ENCODE measurements around the gene NUAK1. TPM values are rescaled to one million over a fixed set of nuclear protein-coding genes. Genes with fewer than 3 reads are reported as not detected.
A peak's percentile ranks its signal among the peaks of the same experiment; 100 is the strongest.

NUAK1 gene
- total RNA-seq, 4 donors from 2014 or later: 18.9 to 34.5 (median 29.1) TPM

DNA sequence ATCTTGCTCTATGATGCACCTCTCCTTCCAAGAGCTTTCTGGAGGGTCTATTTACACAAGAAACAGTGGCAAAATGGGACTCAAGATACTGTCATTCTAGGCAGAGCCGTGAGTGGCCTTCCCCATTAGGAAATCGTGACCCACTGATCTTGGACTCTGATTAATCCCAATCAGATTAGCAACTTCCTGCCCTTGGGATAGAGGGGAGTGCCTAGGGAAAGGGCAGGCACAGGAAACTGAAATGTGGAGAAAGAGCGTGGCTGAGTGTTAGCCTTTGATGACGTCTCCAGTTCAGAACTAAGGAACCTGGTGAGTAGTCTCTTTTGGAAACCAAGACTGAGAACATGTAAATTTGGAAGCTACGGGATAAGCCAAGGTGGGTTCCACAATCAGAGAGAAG, 76.1 kb downstream of the NUAK1 start:
- ATAC-seq: no peak
- Histone ChIP-seq H3K9me3 (no peaks in the 10 kb centered on the region), H3K4me1 (peaks cover 6 to 17% of the 10 kb centered on the region in 2 donors), H3K4me3 (no peak overlapping the region), H3K36me3 (peaks cover 0 to 15% of the 10 kb centered on the region in 2 donors), H3K27ac (peak overlapping the region in 2 of 4 donors; percentile 18), H3K27me3 (no peaks in the 10 kb centered on the region)
- in situ Hi-C loops (cut with MboI; ENCODE audit: low sequenced_read_pairs in 4 of 4) (no loop called here), intact Hi-C loops (cut with DNase I; ENCODE audit: low total_unique reads) (no loop called here)
- DNase-seq: no peak
- TF ChIP-seq, protein P1, sequence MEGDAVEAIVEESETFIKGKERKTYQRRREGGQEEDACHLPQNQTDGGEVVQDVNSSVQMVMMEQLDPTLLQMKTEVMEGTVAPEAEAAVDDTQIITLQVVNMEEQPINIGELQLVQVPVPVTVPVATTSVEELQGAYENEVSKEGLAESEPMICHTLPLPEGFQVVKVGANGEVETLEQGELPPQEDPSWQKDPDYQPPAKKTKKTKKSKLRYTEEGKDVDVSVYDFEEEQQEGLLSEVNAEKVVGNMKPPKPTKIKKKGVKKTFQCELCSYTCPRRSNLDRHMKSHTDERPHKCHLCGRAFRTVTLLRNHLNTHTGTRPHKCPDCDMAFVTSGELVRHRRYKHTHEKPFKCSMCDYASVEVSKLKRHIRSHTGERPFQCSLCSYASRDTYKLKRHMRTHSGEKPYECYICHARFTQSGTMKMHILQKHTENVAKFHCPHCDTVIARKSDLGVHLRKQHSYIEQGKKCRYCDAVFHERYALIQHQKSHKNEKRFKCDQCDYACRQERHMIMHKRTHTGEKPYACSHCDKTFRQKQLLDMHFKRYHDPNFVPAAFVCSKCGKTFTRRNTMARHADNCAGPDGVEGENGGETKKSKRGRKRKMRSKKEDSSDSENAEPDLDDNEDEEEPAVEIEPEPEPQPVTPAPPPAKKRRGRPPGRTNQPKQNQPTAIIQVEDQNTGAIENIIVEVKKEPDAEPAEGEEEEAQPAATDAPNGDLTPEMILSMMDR (IDR thresholded peaks at IDR 0.05 in 4 of 5, conservative IDR thresholded peaks at IDR 0.05 in 1 of 5): no peak
- no peak for TF ChIP-seq POLR2A (IDR thresholded peaks at IDR 0.05)

DNA sequence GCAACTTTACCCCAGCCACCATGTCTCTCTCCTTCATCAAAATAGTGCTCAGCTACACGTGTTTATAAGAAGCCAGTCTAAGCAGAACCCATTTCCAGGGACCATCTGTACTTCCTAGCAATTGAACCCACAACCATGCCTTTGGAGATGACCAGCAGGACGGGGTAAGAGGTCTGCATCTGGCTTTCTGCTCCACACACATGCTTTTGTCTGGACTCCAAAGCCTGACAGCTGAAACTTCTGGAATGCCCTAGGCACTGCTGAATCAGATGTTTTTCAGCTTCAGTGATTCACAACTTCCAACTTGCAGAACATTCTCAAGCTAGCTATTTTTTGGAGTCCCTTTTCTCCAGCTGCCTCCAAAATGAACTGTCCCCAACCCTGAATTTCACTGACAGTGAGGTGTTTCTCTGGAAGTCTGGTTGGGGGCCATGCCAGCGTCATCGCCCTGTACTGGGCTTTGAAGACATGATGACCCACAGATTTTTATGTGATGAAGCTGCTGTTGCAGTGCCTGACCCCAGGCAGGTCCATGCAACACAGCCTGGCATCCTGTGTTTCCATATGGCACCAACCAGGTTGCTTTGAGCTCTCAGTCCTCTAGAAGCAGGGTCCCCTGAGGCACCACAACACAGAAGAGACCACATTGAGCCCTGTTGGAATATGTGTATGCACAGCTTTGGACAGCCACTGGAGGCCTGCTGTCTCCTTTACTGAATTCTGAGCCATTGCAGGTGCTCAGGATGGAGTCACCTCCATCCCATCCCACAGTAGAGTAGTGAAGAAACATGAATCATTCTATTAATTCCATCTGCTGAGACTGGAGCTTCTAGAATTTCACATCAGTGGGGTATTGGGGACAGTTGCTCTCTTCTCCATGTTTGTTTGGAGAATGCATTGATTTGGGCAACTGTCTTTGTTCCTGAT, 80.2 kb downstream of the NUAK1 start:
- peak in 1 of 2 donors; percentile 57 for ATAC-seq
- no peaks in the 10 kb centered on the region for H3K36me3 ChIP-seq
- intact Hi-C loops (cut with DNase I; ENCODE audit: low total_unique reads) (no loop called here), in situ Hi-C loops (cut with MboI; ENCODE audit: low sequenced_read_pairs in 4 of 4) (no loop called here)
- H3K9me3 ChIP-seq: no peaks in the 10 kb centered on the region
- H3K4me1 ChIP-seq: peaks cover 6% of the 10 kb centered on the region in 2 donors
- DNase-seq: no peak
- H3K4me3 ChIP-seq: no peak overlapping the region
- H3K27ac ChIP-seq: no peak overlapping the region
- H3K27me3 ChIP-seq: no peaks in the 10 kb centered on the region
- TF ChIP-seq POLR2A (IDR thresholded peaks at IDR 0.05): no peak
- TF ChIP-seq, protein P1 (IDR thresholded peaks at IDR 0.05 in 4 of 5, conservative IDR thresholded peaks at IDR 0.05 in 1 of 5): no peak

DNA sequence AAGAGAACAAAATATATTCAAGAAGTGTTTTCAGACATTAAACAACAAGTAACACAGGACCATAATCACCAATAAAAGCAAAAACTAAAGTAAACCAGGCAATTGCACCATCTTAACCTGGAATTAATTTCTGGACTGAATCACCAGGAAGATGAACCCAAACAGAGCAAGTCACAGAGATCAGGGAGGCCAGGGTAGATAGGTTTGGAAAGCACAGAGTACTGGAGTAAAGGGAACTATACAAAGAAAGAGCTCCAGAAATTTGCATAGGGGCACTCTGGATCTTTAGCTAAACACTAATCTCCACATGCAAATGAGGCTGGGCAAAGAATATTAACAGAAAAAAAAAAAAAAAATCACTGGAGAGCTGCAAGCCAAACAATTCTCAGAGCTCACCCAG, 84.7 kb downstream of the NUAK1 start:
- no peaks in the 10 kb centered on the region for H3K9me3 ChIP-seq
- H3K36me3 ChIP-seq: no peaks in the 10 kb centered on the region
- no peak overlapping the region for H3K4me3 ChIP-seq
- TF ChIP-seq POLR2A (IDR thresholded peaks at IDR 0.05): no peak
- TF ChIP-seq, protein P1 (IDR thresholded peaks at IDR 0.05 in 4 of 5, conservative IDR thresholded peaks at IDR 0.05 in 1 of 5): no peak
- H3K27ac ChIP-seq: no peak overlapping the region
- H3K4me1 ChIP-seq: no peaks in the 10 kb centered on the region
- in situ Hi-C loops (cut with MboI; ENCODE audit: low sequenced_read_pairs in 4 of 4) (no loop called here), intact Hi-C loops (cut with DNase I; ENCODE audit: low total_unique reads) (no loop called here)
- ATAC-seq (no peak), DNase-seq (no peak)
- no peaks in the 10 kb centered on the region for H3K27me3 ChIP-seq

DNA sequence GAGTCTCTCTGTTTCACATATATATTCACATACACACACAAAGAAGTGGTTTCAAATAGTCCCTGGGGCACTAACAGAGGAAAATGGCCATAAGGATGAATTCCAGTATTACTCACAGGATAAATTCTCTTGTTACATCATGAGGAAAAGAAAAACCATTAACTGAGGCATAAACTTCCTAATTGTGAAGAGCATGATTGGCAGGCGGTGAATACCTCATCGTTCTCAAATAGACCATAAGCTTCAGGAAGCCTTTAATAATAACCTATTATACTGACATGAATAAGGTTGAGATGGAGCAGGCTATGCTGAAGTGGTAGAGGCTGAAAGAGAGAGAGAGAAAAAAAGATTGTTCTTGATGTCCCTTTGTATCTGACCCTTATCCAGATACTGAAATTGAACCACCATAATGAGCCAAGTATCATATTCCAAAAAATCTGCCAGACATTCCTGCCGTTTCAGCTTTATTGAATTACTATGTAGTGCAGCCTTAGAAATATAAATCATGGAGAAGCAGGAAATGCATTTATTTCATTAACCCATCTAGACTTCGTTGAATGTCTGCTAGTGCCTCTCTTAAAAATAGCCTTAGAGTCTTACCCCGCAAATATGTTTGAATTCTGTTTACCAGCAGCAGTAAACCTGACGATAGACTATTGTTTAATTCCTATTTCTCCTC, 86.8 kb downstream of the NUAK1 start:
- TF ChIP-seq, protein P1 (IDR thresholded peaks at IDR 0.05 in 4 of 5, conservative IDR thresholded peaks at IDR 0.05 in 1 of 5): no peak
- no peak for TF ChIP-seq POLR2A (IDR thresholded peaks at IDR 0.05)
- Histone ChIP-seq H3K4me3 (no peak overlapping the region), H3K27ac (no peak overlapping the region), H3K36me3 (no peaks in the 10 kb centered on the region), H3K9me3 (no peaks in the 10 kb centered on the region), H3K27me3 (no peaks in the 10 kb centered on the region), H3K4me1 (no peaks in the 10 kb centered on the region)
- in situ Hi-C loops (cut with MboI; ENCODE audit: low sequenced_read_pairs in 4 of 4): no loop called here
- DNase-seq: no peak
- ATAC-seq: no peak
- intact Hi-C loops (cut with DNase I; ENCODE audit: low total_unique reads): no loop called here
